Nephron progenitor cell (in vitro differentiated cells): ENCODE results near the gene RFTN1.

Experiments used
- DNase-seq: peaks from one replicate; pipeline ENCODE4 v3.0.0; 2021
- H3K27ac Mint-ChIP-seq: 2 replicates; pipeline ENCODE4 v1.8.0; 2021; ENCODE audit warnings: mild to moderate bottlenecking, moderate library complexity, mixed read lengths
- H3K27me3 Mint-ChIP-seq: 2 replicates; pipeline ENCODE4 v1.8.0; 2021; ENCODE audit warnings: mild to moderate bottlenecking, low read depth, mixed read lengths; ENCODE audit not compliant: poor library complexity
- H3K36me3 Mint-ChIP-seq: 2 replicates; pipeline ENCODE4 v1.8.0; 2021; ENCODE audit warnings: low read depth, mixed read lengths
- H3K4me1 Mint-ChIP-seq: 2 replicates; pipeline ENCODE4 v1.8.0; 2021; ENCODE audit warnings: mixed read lengths
- H3K4me3 Mint-ChIP-seq: 2 replicates; pipeline ENCODE4 v1.8.0; 2021; ENCODE audit warnings: mild to moderate bottlenecking, moderate library complexity, mixed read lengths
- H3K9me3 Mint-ChIP-seq: 2 replicates; pipeline ENCODE4 v1.8.0; 2021; ENCODE audit warnings: mild to moderate bottlenecking, moderate library complexity, mixed read lengths
- CTCF ChIP-seq: fragments of 200-600 bp; sonication (generic); IDR thresholded peaks from 2 replicates; pipeline ENCODE4 v1.5.0; 2021; ENCODE audit warnings: antibody characterized with exemption

RFTN1 gene

GRCh38 chr3:16468336-16469098, 45.0 kb downstream of the RFTN1 start:
- Mint-ChIP-seq H3K9me3 (peaks cover 37% of the 10 kb centered on the region), H3K36me3 (peaks cover 48% of the 10 kb centered on the region), H3K4me3 (no peak overlapping the region), H3K27ac (peak overlapping the region; percentile 41), H3K4me1 (peaks cover 59% of the 10 kb centered on the region), H3K27me3 (peaks cover 11% of the 10 kb centered on the region)
- no peak for DNase-seq
- no peak for TF ChIP-seq CTCF

- TF ChIP-seq CTCF, result no peak
- no peak overlapping the region for H3K4me3 Mint-ChIP-seq
- H3K36me3 Mint-ChIP-seq, result peaks cover 47% of the 10 kb centered on the region
- DNase-seq, result no peak
- no peak overlapping the region for H3K27ac Mint-ChIP-seq
- peaks cover 12% of the 10 kb centered on the region for H3K27me3 Mint-ChIP-seq
- H3K9me3 Mint-ChIP-seq, result peaks cover 41% of the 10 kb centered on the region
- peaks cover 53% of the 10 kb centered on the region for H3K4me1 Mint-ChIP-seq
Observed at GRCh38 chr3:16468002-16468335, 45.5 kb downstream of the RFTN1 start.

GRCh38 chr3:16467393-16467792, 46.1 kb downstream of the RFTN1 start:
- Mint-ChIP-seq H3K4me1 (peaks cover 52% of the 10 kb centered on the region), H3K27me3 (peaks cover 13% of the 10 kb centered on the region), H3K36me3 (peaks cover 47% of the 10 kb centered on the region), H3K4me3 (peak overlapping the region; percentile 58), H3K9me3 (peaks cover 47% of the 10 kb centered on the region), H3K27ac (no peak overlapping the region)
- no peak for TF ChIP-seq CTCF
- no peak for DNase-seq

DNA sequence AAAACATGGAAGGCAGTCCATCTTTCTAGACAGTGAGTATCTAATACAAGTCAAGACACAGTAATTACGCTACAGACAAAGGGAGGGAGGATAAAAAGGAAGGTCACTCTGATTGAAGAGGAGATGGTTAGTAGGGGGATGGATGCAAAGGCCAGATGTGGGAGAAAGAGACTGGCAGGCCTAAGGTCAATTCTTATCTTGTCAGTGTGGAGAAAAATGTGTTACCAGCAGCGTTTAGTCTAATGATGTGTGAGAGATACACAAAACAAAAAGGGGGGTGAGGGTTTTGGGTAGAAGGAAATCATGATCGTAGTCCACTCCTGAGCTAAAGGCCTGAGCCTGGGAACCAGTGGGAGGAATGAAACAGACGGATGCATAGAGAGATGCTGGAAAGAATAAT, 46.7 kb downstream of the RFTN1 start:
- peaks cover 13% of the 10 kb centered on the region for H3K27me3 Mint-ChIP-seq
- TF ChIP-seq CTCF, result no peak
- peaks cover 45% of the 10 kb centered on the region for H3K9me3 Mint-ChIP-seq
- peaks cover 43% of the 10 kb centered on the region for H3K36me3 Mint-ChIP-seq
- no peak overlapping the region for H3K4me3 Mint-ChIP-seq
- DNase-seq, result no peak
- peak overlapping the region; percentile 62 for H3K27ac Mint-ChIP-seq
- H3K4me1 Mint-ChIP-seq, result peaks cover 52% of the 10 kb centered on the region

DNA sequence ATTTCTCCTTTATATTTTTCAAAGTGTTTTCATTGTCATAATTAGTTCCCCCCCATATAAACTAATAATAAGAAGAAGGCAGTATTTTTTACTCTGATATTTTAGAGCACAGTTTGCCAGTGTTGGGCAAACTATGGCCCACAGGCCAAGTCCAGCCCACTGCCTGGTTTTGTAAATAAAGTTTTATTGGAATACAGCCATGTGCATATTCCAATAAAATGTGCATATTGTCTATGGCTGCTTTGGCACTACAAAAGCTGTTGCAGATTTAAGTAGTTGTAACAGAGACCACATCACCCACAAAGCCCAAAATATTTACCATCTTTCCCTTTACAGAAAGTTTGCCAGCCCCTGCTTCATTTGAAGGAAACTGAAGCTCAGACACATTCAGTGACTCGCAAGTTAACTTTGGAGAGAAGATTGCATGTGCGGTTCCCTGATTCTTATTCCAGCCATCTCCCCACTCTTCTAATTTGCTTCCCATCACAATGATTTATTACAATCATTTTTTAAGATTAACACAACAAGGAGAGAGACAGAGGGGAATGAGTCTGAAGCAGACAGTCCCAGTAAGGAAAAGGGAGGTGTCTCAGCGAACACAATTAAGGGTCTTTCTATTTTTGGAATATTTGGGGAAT, 48.9 kb downstream of the RFTN1 start:
- Mint-ChIP-seq H3K27ac (peak overlapping the region; percentile 57), H3K27me3 (peaks cover 13% of the 10 kb centered on the region), H3K4me1 (peaks cover 52% of the 10 kb centered on the region), H3K9me3 (peaks cover 27% of the 10 kb centered on the region), H3K4me3 (no peak overlapping the region), H3K36me3 (peaks cover 22% of the 10 kb centered on the region)
- DNase-seq, result no peak
- TF ChIP-seq CTCF, result no peak

DNA sequence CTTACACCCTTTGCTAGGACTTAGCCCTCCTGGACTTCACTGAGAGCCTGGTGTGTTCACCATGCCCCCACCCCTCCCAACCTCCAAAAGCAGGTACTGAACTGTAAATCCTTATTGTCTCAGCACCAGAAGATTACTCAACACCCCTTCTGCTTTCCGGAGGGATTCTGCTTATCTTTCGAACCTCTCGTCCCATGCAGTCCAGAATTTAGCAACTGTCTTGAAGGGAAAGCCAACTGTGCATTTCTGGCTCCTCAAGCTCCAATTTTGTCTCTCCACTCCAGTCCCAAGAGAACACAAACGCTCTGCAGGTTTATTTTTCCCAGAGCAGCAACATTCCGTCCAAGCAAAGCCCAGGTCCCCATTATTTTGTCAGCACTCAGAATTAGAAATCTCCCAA, 49.6 kb downstream of the RFTN1 start:
- Mint-ChIP-seq H3K4me1 (peaks cover 47% of the 10 kb centered on the region), H3K27me3 (peaks cover 10% of the 10 kb centered on the region), H3K4me3 (peak overlapping the region; percentile 7), H3K27ac (peak overlapping the region; percentile 57), H3K9me3 (peaks cover 22% of the 10 kb centered on the region), H3K36me3 (peaks cover 16% of the 10 kb centered on the region)
- TF ChIP-seq CTCF, result no peak
- DNase-seq, result no peak
